Kidney epithelial cell (primary cell): ENCODE data around the gene MARCOL. TPM values are rescaled to one million over a fixed set of nuclear protein-coding genes. Genes with fewer than 3 reads are reported as not detected.

Experiments
- DNase-seq: peaks from one replicate; pipeline ENCODE4 v3.0.0-alpha.2; 2010; ENCODE audit warnings: low read depth
- H3K27me3 ChIP-seq: 2 replicates; pipeline ENCODE4 v1.6.0; 2011; ENCODE audit warnings: low read length; ENCODE audit not compliant: control insufficient read depth, insufficient read depth
- H3K36me3 ChIP-seq: 2 replicates; pipeline ENCODE4 v1.5.1; 2011; ENCODE audit warnings: low read length; ENCODE audit not compliant: control insufficient read depth, insufficient read depth
- H3K4me3 ChIP-seq: 2 replicates; pipeline ENCODE4 v1.5.1; 2011; ENCODE audit warnings: low read depth, mild to moderate bottlenecking, control low read depth, low read length
- CTCF ChIP-seq: IDR thresholded peaks from 2 replicates; pipeline ENCODE4 v1.5.1; 2011; ENCODE audit warnings: mild to moderate bottlenecking, moderate library complexity, low read length, control low read depth, inconsistent platforms; ENCODE audit not compliant: insufficient read depth, poor library complexity, severe bottlenecking
- total RNA-seq: library from RNA; depleted of rRNA; stranded (reverse); fragments of >200 nt; gene quantifications from 2 replicates; pipeline ENCODE4 v1.2.3, GENCODE V29; 2015

MARCOL gene
- total RNA-seq, 1 donor from 2014 or later = not detected

DNA sequence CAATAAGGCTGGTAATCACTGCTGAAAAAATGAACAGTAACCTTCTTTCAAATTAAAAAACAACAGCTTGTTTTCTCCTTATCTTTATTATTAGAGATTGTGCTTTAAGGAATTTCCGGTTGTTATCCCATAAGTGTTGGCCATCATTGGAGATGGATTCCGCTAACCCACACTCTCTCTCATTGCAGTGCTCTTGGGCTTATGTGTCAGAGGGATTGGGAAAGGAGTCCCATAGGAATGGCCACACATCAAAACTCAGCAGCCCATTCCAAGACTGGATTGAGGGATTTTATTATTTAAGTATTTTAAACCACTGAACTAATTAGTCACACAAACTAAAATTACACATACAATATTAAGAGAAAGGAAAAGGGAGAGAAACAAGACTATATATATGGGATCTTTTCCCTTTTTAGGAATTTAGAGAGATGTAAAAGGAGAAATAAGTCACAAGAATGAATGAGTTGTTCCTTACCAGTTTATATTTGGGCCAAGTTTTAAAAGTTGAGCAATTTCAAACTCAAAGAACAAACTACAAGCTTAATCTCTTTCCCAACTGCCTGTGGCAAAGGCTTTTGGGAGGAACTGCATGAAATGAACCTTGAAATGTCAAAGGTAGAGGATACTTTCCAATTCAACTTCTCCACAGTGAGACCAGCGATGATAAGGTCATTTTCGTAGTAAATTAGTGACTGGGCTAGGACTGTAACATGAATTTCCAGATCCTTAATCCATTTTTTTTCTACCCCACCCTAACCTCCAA is 33.1 kb upstream of the MARCOL start:
- H3K27me3 ChIP-seq = no peaks in the 10 kb centered on the region
- DNase-seq = no peak
- no peaks in the 10 kb centered on the region for H3K36me3 ChIP-seq
- no peak overlapping the region for H3K4me3 ChIP-seq
- no peak for TF ChIP-seq CTCF

DNA sequence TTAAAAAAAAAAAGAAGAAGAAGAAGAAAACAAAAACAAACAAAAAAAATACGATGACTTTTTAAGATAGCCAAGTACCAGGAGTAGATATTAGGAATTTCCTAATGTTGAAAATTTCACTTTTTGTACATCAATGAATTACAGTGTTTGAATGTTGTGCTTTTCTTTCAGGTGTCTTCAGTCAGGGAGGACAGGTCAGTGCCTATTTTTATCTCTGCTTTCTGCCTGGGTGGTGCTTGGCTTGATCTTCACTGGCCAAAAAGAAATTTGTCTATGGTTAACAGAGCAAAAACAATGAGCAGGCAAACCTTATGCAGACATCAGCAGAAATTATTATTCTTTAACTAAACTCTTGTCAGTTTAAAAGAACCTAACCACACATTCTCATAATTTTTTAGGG is 32.5 kb upstream of the MARCOL start:
- no peak for TF ChIP-seq CTCF
- H3K27me3 ChIP-seq = no peaks in the 10 kb centered on the region
- no peak for DNase-seq
- H3K4me3 ChIP-seq = no peak overlapping the region
- H3K36me3 ChIP-seq = no peaks in the 10 kb centered on the region

GRCh38 chr5:148206620-148207019 is 31.7 kb upstream of the MARCOL start:
- DNase-seq = no peak
- no peak overlapping the region for H3K4me3 ChIP-seq
- no peak for TF ChIP-seq CTCF
- H3K27me3 ChIP-seq = no peaks in the 10 kb centered on the region
- H3K36me3 ChIP-seq = no peaks in the 10 kb centered on the region

- H3K27me3 ChIP-seq = no peaks in the 10 kb centered on the region
- no peak overlapping the region for H3K4me3 ChIP-seq
- no peak for TF ChIP-seq CTCF
- no peak for DNase-seq
- no peaks in the 10 kb centered on the region for H3K36me3 ChIP-seq
These were observed 30.1 kb upstream of the MARCOL start for GRCh38 chr5:148208226-148208625.

DNA sequence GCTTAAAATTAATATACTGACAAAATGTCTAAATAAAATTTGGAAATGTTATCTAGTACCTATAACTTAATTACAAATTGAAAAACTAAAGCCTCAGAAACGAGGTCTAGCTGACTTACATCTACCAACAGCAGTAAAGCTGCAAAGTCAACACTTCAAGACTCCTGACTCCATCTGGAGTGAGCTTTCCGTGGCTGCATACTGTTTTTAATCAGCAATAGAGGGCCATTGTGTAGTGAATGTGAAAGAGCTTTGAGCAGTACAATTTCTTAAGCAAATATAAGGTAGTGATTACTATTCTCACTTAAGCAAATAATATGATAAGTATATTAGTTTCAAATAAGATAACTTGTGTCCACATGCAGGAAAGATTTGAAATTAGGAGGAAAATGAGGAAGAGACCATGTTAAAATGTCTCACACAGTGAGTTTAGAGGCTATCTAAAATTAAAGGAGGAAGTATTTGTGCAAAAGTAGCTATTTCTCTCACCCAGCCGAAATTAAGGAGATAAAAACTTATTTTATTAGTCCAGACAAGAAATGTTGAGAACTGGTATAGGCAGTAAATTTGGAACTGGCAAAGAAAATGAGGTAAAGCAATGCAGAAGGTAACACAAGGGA is 29.1 kb upstream of the MARCOL start:
- Histone ChIP-seq H3K36me3 (no peaks in the 10 kb centered on the region), H3K27me3 (no peaks in the 10 kb centered on the region), H3K4me3 (no peak overlapping the region)
- TF ChIP-seq CTCF = no peak
- no peak for DNase-seq
